ENCODE data around the gene UPK3B. TPM values are rescaled to one million over a fixed set of nuclear protein-coding genes. Genes with fewer than 3 reads are reported as not detected.

Gene UPK3B
- total and polyA plus RNA-seq, 2 of the 13 experiments (the other 11 are each of a cell fraction or from before 2014, with no cell fraction given) = not detected

DNA sequence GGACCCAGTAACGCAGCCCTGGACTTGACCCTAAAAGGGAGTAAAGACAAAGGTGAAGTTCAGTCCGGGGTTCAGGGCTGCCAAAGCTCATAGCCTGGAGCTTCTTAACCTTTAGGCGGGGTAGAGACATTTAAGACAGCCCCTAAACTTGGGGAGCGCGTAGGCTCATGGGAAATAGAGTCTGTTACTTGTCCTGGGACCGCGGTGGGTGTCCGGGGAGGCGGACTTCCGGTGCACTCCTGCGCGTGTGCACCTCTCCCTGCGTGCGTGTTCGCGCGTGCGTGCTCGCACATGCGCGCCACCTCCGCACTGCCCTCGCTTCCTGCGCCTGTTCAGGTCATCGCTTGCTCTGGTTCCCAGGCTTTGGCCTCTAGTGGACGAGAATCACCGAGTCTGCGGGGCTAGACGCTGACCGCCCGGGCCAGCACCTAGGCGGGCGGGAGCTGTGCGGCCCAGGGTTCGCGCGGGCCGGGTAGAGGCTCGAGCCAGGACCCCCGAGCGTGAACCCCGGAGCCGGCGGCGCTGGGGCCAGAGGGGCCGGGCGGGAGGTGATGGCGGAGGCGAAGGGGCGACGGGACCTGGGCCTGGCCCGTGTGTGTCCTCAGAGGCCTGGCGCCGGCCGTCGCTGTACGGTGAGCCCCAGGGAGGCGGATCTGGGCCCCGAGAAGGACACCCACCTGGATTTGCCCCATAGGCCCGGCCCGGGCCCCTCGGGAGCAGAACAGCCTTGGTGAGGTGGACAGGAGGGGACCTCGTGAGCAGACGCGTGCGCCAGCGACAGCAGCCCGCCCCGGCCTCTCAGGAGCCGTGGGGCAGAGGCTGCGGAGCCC is 38.9 kb downstream of the UPK3B start (continued):
- TF ChIP-seq RARA (CRISPR knock-in tag; IDR thresholded peaks at IDR 0.05) = peak; percentile 77
- 0 out of 2 replicates have a peak, but pooled peaks have one; percentile 58 for TF ChIP-seq SMYD3 (CRISPR knock-in tag; IDR thresholded peaks at IDR 0.05)
- TF ChIP-seq, protein P1, sequence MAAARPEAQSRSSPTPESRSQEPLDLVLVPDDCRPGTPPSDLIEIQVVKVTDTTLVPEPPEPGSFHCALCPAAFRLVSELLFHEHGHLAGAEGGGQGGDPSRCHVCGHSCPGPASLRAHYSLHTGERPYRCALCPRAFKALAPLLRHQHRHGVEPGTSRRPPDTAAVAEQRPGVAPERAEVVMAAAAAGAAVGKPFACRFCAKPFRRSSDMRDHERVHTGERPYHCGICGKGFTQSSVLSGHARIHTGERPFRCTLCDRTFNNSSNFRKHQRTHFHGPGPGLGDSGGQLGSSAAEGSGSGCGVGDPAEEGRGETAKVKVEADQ (CRISPR knock-in tag; IDR thresholded peaks at IDR 0.05; ENCODE audit: borderline replicate concordance) = peak; percentile 55
- peak; percentile 71; the same call in 1 of the 2 replicates for TF ChIP-seq ZNF788 (CRISPR knock-in tag; IDR thresholded peaks at IDR 0.05; ENCODE audit: borderline replicate concordance)
- peak; percentile 35; the same call in 1 of the 2 replicates for TF ChIP-seq ZBTB8A (CRISPR knock-in tag; IDR thresholded peaks at IDR 0.05; ENCODE audit: borderline replicate concordance, low read depth)
- TF ChIP-seq ZNF558 (CRISPR knock-in tag; IDR thresholded peaks at IDR 0.05; ENCODE audit: borderline replicate concordance) = peak; percentile 88; the same call in 1 of the 2 replicates
- TF ChIP-seq REPIN1 (CRISPR knock-in tag; IDR thresholded peaks at IDR 0.05; ENCODE audit: borderline replicate concordance, low read depth) = peak; percentile 91
- peak; percentile 81 for TF ChIP-seq POLR2G (IDR thresholded peaks at IDR 0.05; ENCODE audit: low read depth, low read length)
- TF ChIP-seq ZNF160 (CRISPR knock-in tag; IDR thresholded peaks at IDR 0.05) = peak; percentile 79; the same call in 1 of the 2 replicates
- TF ChIP-seq ZBTB3 (CRISPR knock-in tag; IDR thresholded peaks at IDR 0.05; ENCODE audit: borderline replicate concordance, low read depth) = peak; percentile 55; the same call in 1 of the 2 replicates
- peak; percentile 93 for TF ChIP-seq SAP130 (CRISPR knock-in tag; IDR thresholded peaks at IDR 0.05; ENCODE audit: low read depth)
- TF ChIP-seq, protein P2, sequence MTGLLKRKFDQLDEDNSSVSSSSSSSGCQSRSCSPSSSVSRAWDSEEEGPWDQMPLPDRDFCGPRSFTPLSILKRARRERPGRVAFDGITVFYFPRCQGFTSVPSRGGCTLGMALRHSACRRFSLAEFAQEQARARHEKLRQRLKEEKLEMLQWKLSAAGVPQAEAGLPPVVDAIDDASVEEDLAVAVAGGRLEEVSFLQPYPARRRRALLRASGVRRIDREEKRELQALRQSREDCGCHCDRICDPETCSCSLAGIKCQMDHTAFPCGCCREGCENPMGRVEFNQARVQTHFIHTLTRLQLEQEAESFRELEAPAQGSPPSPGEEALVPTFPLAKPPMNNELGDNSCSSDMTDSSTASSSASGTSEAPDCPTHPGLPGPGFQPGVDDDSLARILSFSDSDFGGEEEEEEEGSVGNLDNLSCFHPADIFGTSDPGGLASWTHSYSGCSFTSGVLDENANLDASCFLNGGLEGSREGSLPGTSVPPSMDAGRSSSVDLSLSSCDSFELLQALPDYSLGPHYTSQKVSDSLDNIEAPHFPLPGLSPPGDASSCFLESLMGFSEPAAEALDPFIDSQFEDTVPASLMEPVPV (CRISPR knock-in tag; IDR thresholded peaks at IDR 0.05) = peak; percentile 93
- peak; percentile 87 for TF ChIP-seq ETV5 (CRISPR knock-in tag; IDR thresholded peaks at IDR 0.05; ENCODE audit: borderline replicate concordance)
- TF ChIP-seq, protein P3, sequence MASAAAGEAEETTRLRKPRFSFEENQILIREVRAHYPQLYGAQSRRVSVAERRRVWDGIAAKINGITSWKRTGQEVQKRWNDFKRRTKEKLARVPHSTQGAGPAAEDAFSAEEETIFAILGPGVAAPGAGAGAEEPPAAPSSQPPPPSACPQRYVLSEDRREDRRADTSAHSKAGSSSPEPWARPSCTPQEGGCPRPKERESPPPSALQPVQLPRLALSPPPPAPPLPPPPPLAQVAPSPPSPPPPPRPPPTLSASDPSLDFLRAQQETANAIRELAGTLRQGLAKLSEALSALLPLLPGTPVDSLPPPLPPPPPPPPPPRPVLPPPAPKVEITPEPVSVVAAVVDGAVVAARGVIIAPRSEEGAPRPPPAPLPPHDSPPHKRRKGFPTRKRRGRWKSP (CRISPR knock-in tag; IDR thresholded peaks at IDR 0.05) = peak; percentile 58; the same call in 1 of the 2 replicates
- peak; percentile 38; the same call in 1 of the 2 replicates for TF ChIP-seq MED1 (CRISPR knock-in tag; IDR thresholded peaks at IDR 0.05)
- TF ChIP-seq, protein P4, sequence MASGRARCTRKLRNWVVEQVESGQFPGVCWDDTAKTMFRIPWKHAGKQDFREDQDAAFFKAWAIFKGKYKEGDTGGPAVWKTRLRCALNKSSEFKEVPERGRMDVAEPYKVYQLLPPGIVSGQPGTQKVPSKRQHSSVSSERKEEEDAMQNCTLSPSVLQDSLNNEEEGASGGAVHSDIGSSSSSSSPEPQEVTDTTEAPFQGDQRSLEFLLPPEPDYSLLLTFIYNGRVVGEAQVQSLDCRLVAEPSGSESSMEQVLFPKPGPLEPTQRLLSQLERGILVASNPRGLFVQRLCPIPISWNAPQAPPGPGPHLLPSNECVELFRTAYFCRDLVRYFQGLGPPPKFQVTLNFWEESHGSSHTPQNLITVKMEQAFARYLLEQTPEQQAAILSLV (CRISPR knock-in tag; IDR thresholded peaks at IDR 0.05; ENCODE audit: borderline replicate concordance) = peak; percentile 81
- TF ChIP-seq, protein P5, sequence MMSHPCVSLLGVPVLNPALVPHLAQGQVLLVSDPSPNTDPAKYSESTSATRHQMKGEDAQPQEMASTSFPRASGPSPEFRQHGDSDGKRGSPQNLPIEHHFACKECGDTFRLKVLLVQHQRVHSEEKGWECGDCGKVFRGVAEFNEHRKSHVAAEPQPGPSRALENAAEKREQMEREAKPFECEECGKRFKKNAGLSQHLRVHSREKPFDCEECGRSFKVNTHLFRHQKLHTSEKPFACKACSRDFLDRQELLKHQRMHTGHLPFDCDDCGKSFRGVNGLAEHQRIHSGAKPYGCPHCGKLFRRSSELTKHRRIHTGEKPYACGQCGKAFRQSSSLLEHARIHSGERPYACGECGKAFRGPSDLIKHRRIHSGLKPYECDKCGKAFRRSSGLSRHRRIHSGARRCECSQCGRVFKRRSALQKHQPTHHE (CRISPR knock-in tag; IDR thresholded peaks at IDR 0.05; ENCODE audit: borderline replicate concordance) = 0 out of 2 replicates have a peak, but pooled peaks have one; percentile 42
- peak; percentile 51; the same call in 1 of the 2 replicates for TF ChIP-seq TMF1 (CRISPR knock-in tag; IDR thresholded peaks at IDR 0.05; ENCODE audit: low read depth)
- peak; percentile 80; the same call in 1 of the 2 replicates for TF ChIP-seq KMT2A (CRISPR knock-in tag; IDR thresholded peaks at IDR 0.05)
- peak; percentile 34; the same call in 1 of the 2 replicates for TF ChIP-seq ZNF263 (CRISPR knock-in tag; IDR thresholded peaks at IDR 0.05)
- TF ChIP-seq ZC3H13 (CRISPR knock-in tag; IDR thresholded peaks at IDR 0.05) = peak; percentile 65; the same call in 1 of the 2 replicates
- TF ChIP-seq THAP11 (CRISPR knock-in tag; IDR thresholded peaks at IDR 0.05) = peak; percentile 95
- TF ChIP-seq TBX3 (IDR thresholded peaks at IDR 0.05; ENCODE audit: borderline replicate concordance) = peak; percentile 24; the same call in 1 of the 2 replicates

All from HepG2 (cell line).